ENCODE results near the gene RGS10. TPM values are rescaled to one million over a fixed set of nuclear protein-coding genes. Genes with fewer than 3 reads are reported as not detected.
"Not testable (repeated sequence)": the region's sequence is repeated elsewhere in the genome, so short reads cannot be mapped to it uniquely, and the experiment has no call there.

The RGS10 gene
- total RNA-seq, 1 donor = 35.4 TPM

DNA sequence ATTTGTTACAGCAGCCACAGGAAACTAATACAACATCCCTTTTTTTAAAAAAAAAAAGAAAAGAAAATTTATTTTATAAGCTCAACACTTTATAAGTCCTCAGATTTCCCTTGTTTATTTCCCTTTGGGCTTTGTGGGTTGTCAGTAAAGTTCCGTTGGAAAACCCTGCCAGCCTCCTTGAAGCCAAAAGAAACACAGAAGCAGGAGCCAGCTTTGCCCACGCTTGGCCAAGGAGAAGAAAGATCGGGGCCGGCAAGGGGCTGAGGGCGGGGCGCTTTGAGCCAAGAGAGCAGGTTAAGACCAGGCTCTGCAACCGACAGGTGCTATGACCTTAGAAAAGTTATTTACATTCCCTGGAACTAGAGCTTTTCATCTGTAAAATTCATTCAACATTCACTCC lies 72.7 kb downstream of the RGS10 start:
- no peak overlapping the region for H3K4me3 ChIP-seq (ENCODE audit: low read depth, low read length)
- TF ChIP-seq CTCF (IDR thresholded peaks at IDR 0.05; ENCODE audit: insufficient read depth, low read depth, low read length) = no peak
- DNase-seq (ENCODE audit: low read depth) = no peak

GRCh38 chr10:119469325-119469707 lies 73.2 kb downstream of the RGS10 start:
- no peak overlapping the region for H3K4me3 ChIP-seq (ENCODE audit: low read depth, low read length)
- no peak for TF ChIP-seq CTCF (IDR thresholded peaks at IDR 0.05; ENCODE audit: insufficient read depth, low read depth, low read length)
- no peak for DNase-seq (ENCODE audit: low read depth)

DNA sequence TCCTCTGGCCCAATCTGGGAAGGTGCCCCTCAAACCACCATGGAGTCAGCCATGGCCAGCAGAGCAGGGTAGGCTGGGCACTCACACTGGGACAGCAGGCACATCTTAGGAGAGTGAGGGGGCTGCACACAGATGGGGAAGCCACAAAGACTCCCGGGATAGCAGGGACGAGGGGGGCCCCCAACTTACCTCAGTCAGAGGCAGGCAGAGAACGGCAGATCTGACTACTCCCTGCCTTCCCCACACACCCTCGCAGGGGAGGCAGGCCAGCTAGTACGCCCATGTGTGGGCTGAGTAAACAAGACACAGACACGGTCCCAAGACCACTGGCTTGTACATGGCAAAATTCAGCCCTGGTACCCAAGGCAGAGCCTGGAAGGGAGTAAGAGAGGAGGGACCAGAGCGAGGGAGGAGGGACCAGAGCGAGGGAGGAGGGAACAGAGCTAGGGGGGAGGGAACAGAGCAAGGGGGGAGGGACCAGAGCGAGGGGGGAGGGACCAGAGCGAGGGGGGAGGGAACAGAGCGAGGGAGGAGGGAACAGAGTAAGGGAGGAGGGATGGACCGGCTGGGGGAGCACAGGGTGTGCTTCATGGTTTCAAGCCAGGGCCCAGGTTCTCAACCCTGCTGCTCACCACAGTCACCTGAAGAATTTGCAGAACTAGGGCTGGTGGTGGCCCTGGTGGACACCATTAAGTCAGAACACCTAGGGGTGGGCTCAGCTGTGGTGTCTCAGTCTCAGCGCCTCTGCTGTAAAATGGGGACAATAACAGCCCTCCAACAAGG lies 73.8 kb downstream of the RGS10 start:
- no peak overlapping the region for H3K4me3 ChIP-seq (ENCODE audit: low read depth, low read length)
- no peak for TF ChIP-seq CTCF (IDR thresholded peaks at IDR 0.05; ENCODE audit: insufficient read depth, low read depth, low read length)
- DNase-seq (ENCODE audit: low read depth) = no peak

DNA sequence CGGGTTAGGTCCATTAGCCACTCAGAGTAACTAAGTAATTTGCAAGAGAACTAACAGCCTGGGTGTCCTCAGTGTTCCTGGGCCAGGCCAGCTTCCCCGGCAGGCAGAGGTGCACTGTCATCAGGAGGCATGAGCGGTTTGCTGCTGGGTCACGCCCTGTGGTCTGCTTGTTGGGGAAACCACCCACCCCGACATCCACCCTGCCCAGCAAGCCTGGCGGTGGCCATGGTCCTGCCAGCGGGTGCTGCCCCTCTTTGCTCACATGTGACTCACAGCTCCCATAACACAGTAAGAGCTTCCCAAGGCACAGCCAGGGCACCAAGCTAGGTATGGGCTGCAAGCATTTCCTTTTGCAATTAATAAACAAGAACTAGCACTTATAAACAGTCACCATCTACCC lies 75.9 kb downstream of the RGS10 start:
- TF ChIP-seq CTCF (IDR thresholded peaks at IDR 0.05; ENCODE audit: insufficient read depth, low read depth, low read length) = no peak
- DNase-seq (ENCODE audit: low read depth) = no peak
- H3K4me3 ChIP-seq (ENCODE audit: low read depth, low read length) = no peak overlapping the region

GRCh38 chr10:119466076-119466475 lies 76.4 kb downstream of the RGS10 start:
- no peak for DNase-seq (ENCODE audit: low read depth)
- H3K4me3 ChIP-seq (ENCODE audit: low read depth, low read length) = no peak overlapping the region
- TF ChIP-seq CTCF (IDR thresholded peaks at IDR 0.05; ENCODE audit: insufficient read depth, low read depth, low read length) = no peak

GRCh38 chr10:119465085-119465484 lies 77.4 kb downstream of the RGS10 start:
- H3K4me3 ChIP-seq (ENCODE audit: low read depth, low read length) = no peak overlapping the region
- no peak for TF ChIP-seq CTCF (IDR thresholded peaks at IDR 0.05; ENCODE audit: insufficient read depth, low read depth, low read length)
- no peak for DNase-seq (ENCODE audit: low read depth)

DNA sequence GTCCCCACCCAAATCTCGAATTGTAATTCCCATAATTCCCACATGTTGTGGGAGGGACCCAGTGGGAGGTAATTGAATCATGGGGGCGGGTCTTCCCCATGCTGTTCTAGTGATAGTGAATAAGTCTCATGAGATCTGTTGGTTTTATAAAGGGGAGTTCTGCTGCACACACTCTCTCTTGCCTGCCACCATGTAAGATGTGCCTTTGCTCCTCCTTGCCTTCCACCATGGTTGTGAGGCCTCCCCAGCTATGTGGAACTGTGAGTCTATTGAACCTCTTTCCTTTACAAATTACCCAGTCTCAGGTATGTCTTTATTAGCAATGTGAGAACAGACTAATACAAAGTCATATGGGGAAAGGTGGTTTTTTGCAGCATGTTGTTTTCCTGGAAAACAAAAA lies 79.3 kb downstream of the RGS10 start:
- DNase-seq (ENCODE audit: low read depth); H3K4me3 ChIP-seq (ENCODE audit: low read depth, low read length): not testable (repeated sequence)

Measured in fibroblast of villous mesenchyme (primary cell).